Stimulated activated CD8-positive, alpha-beta memory T cell treated with anti-CD3 and anti-CD28 coated beads, Interleukin-4, amount 100 ng/mL, for 1 hour (primary cell): Measurements from ENCODE around the gene NKD2.
A peak's percentile ranks its signal among the peaks of the same experiment; 100 is the strongest.
"Not testable (repeated sequence)": the region's sequence is repeated elsewhere in the genome, so short reads cannot be mapped to it uniquely, and the experiment has no call there.

ENCODE experiments used
- DNase-seq, 2 donors: peaks; one replicate each; pipeline ENCODE4 v3.0.0-alpha.2; 2020; ENCODE audit warnings: low read depth in 2 of 2, low spot score in 1 of 2

Gene NKD2

DNA sequence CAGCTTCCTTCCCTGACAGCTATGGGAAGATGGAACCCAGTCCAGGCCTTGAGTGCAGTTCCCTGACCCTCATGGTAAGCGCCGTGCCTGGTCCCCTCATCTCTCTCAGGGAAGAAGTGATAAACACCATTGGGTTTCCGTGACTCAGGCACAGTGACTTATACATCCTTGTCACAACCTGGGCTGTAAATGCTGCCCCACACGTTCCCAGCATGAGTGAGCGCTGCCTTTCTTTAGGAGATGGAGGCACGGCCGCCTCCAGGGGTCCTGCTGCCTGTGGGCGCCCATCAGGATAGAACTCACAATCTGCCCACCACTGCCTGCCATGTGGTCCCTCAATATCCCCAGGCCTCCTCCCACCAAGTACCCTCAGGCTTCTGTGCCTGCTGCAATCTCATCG, 8.3 kb upstream of the NKD2 start:
- no peak for DNase-seq

DNA sequence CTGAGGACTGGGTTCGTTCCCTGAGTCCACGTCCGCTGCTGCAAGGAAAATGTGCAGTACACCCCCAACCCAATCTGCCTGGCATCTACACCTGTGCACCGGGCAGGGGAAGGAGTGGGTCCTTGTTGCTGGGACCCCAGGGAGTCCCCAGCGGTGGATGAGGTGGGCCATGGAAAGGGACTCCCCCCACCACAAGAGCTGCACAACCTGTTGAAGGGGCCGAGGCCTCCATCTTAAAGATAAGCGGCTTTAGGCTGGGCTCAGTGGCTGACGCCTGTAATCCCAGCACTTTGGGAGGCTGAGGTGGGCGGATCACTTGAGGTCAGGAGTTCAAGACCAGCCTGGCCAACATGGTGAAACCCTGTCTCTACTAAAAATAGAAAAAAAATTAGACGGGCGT, 7.8 kb upstream of the NKD2 start:
- not testable (repeated sequence) for DNase-seq

DNA sequence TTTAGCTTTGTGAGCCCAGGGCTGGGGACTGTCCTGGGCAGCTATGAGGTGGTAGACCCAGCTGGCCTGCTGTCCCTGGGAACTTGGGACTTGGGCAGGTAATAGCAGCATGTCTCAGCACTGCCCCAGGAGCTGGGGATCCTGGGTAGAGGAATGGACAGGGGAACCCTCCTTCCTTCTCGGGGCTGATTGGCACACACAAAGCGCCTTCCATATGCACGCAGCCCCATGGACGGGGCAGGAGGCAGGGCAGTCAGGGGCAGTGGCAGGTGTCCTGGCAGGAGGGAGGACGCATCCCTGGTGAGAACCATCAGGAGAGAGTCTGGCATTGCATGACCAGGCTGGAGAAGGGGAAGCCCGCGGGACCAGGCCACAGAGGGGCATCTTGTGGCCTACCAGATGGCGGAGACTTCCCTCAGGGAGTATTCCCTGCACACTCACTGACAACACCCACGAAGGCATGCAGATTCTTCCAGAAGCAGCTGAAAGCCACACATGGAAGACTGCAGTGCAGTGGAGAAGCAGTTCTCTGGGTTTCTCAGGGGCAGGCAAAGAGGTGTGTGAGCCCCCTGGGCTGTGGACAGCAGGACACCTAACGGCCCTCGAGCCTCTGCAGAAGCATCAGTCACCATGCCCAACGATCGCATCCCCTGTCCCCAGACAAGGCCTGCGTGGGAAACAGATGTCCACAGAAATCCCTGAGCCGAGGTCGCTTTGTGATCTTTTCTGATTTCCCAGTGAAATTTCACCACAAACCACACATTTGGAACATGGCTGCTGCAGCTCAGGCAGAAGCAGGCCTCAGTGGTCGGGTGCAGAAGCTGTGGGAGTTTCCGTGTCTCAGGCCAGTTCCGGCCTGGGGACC, 7.0 kb upstream of the NKD2 start:
- DNase-seq, result no peak

DNA sequence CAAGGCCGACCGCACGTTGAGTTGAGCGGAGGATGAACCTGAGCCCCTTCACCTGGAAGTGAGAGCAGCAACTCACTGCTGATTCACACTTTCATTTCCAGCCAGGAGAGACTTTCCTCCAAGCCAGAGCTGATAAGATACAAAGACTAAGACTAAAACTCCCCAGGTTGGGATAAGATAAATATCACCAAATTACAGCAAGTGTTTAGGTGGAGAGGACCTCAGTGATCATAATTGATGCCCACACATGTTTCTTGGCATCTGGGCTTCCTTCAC, 6.4 kb upstream of the NKD2 start:
- DNase-seq, result no peak

DNA sequence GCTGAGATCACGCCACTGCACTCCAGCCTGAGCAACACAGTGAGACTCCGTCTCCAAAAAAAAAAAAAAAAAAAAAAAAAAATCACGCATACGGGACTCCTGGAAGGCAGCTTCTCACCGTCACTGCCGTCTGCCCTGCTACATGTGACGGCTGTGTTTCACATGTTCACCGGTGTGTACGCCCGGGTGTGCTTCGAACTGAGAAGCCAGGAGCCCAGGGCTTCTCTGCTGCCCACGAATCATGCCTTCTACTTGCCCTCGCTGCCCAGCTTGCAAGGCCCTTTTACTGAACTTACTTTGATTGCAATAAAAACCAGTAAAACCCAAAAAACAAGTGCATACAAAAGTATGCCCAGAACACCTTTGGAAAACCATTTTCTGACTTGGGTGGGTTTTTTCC, 5.8 kb upstream of the NKD2 start:
- DNase-seq, result no peak

DNA sequence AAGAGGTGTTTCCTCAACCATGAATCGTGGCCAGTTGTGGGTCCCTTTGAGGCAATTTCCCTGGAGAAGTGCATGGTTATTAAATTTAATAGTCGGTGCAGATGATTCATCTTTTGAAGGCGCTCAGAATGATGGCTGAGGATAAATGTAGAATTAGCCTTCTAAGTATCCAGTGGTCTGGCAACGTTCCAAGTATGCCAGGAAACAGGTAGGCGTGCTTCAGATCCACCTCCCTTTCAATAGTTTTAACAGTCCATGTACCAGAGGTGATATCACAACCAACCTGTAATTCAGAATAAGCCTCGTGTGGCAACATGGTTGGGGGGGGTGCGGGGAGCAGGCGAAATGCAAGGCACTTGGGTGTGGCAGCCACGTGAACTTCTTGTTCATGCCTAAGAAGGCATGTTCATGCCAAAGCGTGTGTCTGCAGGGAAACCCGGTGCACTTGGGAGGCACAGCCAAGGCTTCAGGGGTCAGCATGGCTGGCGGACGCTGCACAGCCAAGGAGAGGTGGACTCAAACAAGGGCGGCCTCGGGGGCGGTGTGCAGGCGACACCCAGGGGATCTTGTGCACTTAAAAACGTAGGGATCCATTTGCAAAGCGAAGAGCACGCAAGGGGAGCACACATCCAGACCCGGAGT, 5.2 kb upstream of the NKD2 start:
- DNase-seq, result no peak

DNA sequence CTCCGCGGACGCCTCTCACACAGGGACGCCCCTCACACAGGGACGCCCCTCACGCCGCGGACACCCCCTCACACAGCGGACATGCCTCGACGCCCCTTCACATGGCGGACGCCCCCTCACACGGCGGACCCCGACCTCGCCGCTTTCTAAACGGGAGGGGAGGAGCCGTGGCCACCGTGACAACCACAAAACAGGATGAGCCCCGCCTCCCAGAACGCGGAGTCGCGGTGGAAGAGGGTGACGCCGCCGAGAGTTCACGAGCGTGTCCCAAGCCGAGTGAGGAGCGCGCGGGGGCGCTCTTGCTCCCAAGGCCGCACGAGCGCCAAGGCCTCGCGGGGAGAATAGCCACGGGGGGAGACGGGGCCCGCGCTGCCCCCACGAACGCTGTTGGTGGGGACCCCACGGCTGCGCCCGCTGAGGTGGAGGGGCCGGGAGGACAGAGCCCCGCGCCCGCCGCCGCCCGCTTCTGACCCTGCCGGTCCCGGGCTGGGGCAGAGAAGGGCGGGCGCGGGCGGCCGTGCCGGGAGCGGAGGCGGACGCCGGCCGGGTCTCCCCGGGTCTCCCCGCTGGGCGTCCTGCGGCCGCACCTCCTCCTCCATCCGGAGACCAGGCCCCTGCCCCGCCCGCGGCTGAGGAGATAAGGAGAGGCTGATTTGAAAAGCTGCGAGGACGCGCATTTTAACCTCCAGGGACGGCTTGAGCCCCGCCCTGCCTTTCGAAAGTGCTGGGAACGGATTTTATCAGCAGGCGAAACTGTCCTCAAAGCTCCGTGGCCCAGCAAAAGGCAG, 3.9 kb upstream of the NKD2 start:
- peak in 1 of 2 donors; percentile 18 for DNase-seq

DNA sequence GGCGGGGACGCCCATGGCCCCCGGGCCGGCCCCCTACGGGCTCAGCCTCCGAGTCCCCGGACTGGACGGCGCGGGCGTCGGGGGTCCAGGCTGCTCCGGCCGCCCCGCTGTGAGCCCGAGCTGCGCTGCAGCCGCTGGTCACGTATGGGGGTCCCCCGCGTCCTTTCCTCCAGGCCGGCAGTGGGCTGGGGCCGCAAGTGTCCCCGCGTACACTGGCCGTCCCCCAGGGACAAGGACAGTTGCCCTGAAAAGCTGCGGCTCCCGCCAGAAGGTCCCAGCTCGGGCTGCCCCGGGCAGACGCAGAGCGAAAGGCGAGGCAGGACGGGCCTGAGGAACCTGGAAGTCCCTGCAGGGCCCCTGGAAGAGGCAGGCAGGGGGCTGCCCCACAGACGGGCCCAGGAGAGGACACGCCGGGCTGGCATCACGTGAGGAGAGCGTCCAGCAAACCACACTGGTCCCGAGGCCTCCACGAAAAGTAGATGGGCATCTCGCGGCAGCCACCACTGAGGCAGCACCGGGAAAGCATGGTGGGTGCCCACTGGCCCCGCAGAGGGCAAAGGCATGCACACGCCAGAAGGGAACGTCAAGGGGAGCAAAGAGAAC, 3.3 kb upstream of the NKD2 start:
- no peak for DNase-seq

DNA sequence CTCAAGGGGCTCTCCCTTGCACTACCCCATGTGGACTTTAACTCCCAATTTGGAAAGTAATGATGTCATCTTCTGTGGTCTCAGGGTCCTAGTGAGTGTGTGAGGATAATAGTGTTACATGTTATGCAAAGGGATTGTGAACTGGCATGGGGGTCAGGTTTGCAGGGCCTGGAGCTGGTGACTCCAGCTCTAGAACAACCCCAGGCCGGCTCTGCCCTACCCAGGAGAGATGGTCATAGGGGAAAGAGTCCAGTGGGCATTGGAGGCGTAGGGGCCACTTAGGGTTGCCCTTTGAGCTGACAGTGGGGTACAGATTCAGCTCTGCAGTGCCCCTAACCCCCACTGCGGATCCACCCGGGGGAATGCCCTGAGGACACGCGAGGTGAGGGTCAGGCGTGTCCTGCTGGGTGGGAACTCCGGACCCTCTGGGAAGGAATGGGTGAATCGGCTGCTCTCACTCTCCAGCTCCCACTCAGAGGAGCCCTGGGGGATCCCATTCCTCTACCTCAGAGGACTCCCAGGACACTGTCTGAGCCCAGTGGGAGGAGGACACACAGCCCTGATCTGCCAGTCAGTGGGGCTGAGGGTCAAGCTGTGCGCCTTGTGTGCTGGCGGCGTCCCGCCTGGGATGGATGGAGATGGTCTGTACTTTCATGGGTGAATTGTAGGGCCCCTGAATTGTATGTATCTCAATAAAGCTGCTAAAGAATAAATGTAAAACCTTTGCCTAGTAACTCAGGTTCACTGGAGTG, 2.5 kb upstream of the NKD2 start:
- DNase-seq, result no peak

DNA sequence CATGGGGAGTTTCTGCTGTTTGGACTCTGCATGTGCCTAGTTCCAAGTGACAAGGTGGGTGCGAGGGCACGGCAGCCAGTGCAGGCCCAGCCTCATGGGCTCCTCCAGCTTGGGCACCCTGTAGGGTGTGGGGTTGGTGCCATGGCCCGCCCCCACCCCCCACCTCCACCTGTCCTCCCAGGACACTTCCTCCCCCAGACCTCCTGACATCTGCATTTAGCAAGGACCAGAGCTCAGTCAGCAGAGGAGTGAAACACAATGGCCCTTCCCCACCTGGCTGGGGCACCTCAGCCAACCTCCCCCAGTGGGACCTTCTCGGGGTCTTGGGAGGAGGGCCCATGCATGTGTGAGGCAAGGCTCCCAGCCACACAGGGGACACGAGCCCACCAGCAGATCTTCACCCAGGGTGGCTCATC, 1.9 kb upstream of the NKD2 start:
- no peak for DNase-seq

DNA sequence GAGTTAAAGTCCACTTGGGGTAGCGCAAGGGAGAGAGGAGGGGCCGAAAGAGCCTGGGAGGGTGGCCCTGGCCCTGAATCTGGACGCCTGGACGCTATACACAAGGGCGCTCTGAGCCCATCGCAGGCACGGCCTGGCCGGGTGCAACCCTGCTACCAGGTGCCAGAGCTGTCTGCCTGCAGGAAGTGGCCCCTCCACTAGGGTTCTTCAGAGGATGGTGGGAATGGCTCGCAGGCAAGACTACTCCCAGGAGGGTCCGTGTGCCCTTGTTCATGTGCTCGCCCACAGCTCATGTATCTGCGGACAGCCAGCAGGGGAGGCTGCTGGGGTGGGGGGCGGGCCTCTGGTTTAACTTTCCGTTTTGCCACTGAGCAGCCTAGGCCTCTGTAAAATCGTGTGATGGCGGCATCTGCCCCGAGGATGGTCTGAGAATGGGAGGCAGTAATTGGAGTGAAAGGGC, 1.4 kb upstream of the NKD2 start:
- no peak for DNase-seq

DNA sequence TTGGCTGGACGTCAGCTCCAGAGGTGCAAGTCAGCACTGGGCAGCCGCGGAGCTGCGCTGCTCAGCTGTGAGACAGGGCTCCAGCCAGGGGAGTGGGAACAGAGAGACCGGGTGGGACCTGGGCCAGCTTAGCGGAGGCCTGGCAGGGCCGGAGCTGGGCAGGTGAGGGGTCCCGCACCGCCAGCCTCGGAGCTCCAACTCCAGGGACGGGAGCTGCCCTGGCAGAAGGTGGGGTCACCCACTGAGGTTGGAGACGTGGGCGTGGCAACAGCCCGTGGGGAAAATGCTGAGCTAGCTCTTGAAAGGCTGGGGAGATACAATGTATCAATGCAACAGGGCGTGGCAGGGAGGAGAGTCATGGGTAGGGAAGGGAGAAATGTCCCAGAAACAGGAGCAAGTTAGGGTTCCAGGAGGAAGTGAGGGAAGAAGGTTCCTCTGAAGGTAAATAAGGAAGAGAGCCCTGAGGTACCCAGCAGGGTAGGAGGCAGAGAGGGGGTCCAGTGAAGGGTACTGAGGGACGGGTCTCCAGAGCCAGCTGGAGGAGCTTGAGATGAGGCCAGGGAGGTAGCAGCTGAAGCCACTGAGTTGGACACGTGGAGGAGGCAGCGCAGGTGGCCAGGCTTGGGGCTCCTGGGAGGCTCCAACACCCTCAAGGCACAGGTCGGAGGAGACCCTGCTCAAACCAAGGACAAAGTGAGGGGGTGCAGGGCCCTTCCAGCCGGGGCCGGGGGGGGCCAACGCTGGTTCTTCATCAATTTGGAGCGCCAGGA, 736 bp upstream of the NKD2 start:
- DNase-seq, result no peak

DNA sequence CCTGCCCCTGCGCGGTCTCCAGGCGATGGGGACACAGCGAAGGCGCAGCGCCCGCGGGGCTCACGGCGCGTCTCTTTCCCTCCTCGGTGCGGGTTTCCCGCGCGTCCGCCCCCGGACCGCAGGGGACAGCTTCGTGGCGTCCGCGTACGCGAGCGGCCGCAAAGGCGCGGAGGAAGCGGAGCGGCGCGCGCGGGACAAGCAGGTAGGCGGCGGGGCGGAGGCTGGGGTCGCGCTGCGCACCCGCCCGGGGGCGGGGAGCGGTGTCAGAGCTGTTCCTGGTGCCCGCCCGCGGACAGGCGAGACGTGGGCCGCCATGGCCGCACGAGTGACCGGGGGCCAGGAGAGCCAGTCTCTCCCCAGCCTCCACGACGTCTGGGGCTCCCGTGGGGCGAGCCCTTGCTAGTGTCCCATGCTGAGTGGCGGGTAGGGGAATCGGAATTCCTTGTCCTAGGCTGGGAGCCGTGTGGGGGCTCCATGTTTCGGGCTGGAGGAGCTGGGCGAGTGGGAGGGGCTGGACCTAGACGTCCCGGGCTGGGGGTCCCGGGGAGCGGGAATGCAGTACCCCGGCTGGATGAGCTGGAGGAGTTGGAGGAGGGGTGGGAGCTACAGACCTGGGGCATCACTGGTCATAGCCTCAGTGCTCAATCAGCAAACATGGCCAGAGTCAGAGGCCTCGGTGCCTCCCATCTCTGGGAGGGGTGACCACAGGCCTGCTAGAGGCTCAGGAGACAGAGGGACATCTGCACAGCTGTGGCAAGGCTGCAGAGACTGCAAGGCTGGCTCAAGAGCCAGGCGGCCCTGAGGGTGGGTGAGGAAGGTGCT, 968 bp downstream of the NKD2 start:
- DNase-seq, result no peak

DNA sequence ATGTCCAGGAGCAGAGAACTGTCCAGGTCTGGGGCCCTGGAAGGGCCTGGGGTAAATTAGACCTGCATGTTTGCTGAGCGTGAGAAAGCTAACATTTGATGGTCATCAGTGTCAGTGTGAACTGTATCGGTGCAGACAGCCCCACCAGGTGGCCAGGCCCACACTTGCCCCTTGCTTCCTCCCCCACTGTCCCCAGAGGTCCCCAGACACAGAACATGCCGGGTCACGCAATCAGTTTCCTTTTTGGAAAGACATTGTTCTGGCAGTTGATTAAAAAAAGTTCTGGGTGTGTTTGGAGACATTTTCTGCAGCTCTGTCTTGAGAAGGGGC, 1.5 kb downstream of the NKD2 start:
- no peak for DNase-seq

DNA sequence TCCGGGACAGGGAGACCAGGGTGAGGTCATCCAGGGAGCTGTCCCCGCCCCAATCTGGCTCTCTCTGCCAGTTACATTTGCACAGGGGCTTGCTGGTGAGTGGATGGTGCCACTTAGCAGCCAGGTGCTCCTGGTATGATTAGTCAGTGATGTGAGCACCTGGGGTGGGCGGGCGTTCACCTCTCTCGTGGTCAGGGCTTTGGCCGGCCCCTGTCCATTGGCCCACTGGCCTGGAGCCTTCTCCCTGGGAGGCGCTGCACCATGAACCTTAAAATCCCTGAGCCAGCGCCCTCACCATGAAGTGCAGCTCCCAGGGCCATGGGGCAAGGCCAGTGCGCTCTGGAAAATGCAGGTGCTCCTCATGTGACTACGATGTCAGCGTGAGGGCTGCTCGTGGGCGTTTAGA, 2.0 kb downstream of the NKD2 start:
- DNase-seq, result no peak

DNA sequence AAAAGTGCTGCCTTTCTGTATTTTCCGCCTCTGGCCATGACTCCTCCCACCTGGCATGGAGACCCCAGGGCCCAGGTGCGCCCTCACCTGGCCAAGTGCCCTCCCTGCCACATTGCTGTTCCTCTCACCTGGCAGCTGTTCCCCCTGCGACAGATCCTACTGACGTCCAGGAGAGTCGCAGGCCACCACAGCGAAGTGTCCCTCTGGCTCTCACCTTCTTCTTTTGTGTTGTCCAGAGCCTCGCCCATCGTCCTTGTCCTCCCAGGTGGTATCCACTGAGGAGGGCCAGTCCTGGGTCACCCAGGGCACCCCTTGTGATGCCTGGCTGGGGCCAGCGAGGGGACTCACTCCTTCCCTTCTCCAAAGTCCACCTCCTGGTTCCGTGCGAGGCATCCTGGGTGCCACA, 2.6 kb downstream of the NKD2 start:
- no peak for DNase-seq

DNA sequence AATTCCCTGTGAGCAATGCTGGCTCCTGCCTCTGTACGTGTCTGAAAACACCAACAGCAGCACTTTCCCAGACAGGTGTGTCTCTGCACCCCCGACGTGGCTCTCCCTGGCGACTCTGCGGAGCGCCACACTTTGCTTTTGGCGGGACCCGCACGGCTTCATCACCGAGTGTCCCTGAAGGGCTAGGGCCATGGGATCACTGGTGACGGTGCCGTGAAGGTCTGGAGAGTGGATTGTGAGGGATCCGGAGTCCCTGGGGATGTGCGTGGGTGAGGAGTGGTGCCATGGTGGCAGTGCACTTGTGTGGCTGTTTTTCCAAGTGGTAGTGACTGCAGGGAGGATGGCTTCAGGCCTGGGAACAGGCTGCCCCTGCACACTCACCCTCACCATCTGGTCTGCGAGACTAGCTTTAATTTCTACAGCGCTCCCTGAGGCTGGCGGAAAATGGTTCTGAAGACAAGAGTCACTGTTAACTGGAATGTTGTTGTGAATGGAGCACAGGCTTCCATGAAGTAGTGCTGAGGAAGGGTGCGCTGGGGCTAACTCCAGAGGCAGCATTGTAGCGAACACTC, 3.2 kb downstream of the NKD2 start:
- DNase-seq, result no peak

DNA sequence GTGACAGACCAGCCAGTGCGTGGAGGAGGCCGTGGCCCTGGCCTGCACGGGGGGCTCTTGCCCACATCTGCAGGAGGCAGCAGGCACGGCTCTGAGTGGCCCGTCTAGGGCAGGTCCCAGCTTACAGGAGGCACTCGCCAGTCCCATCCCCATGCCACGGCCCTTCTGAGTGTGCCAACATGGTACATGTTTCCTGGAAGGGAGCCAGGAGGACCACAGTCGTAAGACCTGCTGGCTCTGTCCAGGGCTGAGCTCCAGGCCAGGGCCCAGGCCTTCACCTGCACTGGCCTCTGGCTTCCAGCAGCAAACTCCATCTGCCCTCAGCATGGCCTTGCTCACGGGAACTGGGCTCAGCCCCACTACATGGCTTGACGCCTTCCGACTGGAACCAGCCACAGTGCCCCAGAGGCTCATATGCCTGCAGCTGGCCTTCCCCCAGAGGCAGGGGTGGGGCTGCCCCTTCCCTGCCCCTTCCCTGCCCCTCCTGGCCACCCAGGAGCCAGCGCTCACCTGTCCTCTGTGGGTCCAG, 3.8 kb downstream of the NKD2 start:
- DNase-seq, result no peak

DNA sequence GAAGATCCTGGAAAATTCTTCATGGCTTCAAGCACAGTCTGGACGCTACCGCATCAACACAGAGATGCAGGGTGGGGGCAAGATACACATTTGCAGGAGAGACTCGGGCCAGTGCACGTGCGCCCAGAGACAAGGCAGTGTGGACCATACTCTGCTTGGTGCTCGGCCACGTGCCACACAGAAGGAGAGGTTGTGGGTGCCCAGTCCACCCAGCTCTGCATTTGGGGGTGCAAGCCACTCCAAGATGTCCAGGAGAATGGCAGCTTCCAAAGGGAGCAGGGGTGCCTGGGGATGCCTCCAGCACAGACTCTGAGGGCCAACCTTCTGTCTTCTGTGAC, 4.3 kb downstream of the NKD2 start:
- no peak for DNase-seq
